ENCODE results near the gene ART1. TPM values are rescaled to one million over a fixed set of nuclear protein-coding genes. Genes with fewer than 3 reads are reported as not detected.

Gene ART1
- total and polyA plus RNA-seq, 4 donors, result not detected

DNA sequence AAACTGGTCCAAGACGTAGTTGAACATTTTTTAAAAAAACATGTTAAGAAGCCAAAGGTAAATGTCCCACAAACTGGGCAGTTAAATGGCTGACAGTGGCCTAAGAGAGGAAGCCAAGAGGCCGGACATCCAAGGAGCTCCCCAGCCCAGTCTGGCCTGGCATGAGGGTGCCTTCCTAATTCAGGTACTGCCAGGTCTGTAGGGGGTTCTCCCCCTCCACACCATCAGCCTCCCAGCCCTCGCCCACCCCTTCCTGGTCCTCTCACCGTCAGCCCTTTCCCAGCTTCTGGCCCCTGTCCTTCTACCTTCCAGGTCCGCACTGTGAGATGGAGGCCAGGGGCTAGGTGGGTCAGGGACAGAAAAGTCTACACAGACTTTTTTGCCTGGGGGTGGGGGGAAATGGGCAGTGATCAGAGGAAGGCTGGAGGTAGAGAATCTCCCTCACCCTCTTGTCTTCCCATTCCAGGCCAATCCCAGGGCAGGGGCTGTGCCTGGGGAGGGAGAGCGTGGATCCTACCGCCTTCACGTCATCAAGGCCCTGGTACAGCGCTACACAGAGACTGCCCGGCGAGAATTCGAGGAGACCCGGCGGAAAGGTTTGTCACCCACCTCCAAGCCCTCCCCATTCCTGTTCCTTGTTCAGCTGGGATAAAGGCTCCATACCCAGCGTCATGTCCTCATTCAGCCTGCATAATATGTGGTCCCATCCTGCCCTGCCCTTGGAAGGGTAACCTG lies 9.1 kb upstream of the ART1 start:
- Histone ChIP-seq H3K36me3 (ENCODE audit: control insufficient read depth in 4 of 4, insufficient read depth in 3 of 4, low read depth in 1 of 4, low read length in 3 of 4) (no peaks in the 10 kb centered on the region), H3K4me3 (ENCODE audit: low read depth in 1 of 3, low read length in 3 of 3) (no peak overlapping the region), H3K9ac (ENCODE audit: low read depth in 1 of 2, low read length in 2 of 2) (no peak overlapping the region), H3K27me3 (ENCODE audit: control insufficient read depth in 4 of 4, insufficient read depth in 4 of 4, low read length in 3 of 4) (no peaks in the 10 kb centered on the region), H3K27ac (ENCODE audit: low read depth in 1 of 2, low read length in 2 of 2) (no peak overlapping the region), H3K9me3 (ENCODE audit: control insufficient read depth in 4 of 4, low read length in 3 of 4) (no peaks in the 10 kb centered on the region), H3K4me1 (ENCODE audit: control insufficient read depth in 4 of 4, insufficient read depth in 4 of 4, low read length in 3 of 4) (no peaks in the 10 kb centered on the region)
- TF ChIP-seq, protein P1, sequence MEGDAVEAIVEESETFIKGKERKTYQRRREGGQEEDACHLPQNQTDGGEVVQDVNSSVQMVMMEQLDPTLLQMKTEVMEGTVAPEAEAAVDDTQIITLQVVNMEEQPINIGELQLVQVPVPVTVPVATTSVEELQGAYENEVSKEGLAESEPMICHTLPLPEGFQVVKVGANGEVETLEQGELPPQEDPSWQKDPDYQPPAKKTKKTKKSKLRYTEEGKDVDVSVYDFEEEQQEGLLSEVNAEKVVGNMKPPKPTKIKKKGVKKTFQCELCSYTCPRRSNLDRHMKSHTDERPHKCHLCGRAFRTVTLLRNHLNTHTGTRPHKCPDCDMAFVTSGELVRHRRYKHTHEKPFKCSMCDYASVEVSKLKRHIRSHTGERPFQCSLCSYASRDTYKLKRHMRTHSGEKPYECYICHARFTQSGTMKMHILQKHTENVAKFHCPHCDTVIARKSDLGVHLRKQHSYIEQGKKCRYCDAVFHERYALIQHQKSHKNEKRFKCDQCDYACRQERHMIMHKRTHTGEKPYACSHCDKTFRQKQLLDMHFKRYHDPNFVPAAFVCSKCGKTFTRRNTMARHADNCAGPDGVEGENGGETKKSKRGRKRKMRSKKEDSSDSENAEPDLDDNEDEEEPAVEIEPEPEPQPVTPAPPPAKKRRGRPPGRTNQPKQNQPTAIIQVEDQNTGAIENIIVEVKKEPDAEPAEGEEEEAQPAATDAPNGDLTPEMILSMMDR (IDR thresholded peaks at IDR 0.05; ENCODE audit: low read depth, low read length, missing input control), result no peak
- TF ChIP-seq JUND (IDR thresholded peaks at IDR 0.05) (no peak), ATF3 (IDR thresholded peaks at IDR 0.05) (no peak)
- WGBS, result 94% methylated on average over 15 of the region's 15 CpGs
- no peak for DNase-seq (ENCODE audit: low spot score)

DNA sequence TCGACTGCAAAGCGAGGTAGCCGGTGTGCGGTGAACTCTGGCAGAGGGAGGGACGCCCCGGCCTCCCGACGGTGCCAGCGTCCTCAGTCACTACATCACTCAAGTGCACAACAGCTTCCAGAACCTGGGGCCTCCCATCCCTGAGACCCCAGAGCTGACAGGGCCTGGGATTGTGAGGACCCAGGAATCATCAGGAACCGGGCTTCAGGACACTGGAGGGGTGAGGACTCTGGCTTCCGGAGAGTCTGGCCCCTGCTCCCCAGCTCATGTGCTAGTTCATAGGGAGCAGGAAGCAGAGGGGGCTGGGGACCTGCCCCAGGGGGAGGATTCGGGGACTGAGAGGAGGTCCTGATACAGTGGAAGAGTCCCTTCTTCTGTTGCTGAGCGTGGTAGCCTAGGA lies 7.7 kb upstream of the ART1 start:
- Histone ChIP-seq H3K36me3 (ENCODE audit: control insufficient read depth in 4 of 4, insufficient read depth in 3 of 4, low read depth in 1 of 4, low read length in 3 of 4) (no peaks in the 10 kb centered on the region), H3K4me3 (ENCODE audit: low read depth in 1 of 3, low read length in 3 of 3) (no peak overlapping the region), H3K4me1 (ENCODE audit: control insufficient read depth in 4 of 4, insufficient read depth in 4 of 4, low read length in 3 of 4) (peaks cover 0 to 3% (median 3%) of the 10 kb centered on the region in 4 donors), H3K9ac (ENCODE audit: low read depth in 1 of 2, low read length in 2 of 2) (no peak overlapping the region), H3K9me3 (ENCODE audit: control insufficient read depth in 4 of 4, low read length in 3 of 4) (no peaks in the 10 kb centered on the region), H3K27me3 (ENCODE audit: control insufficient read depth in 4 of 4, insufficient read depth in 4 of 4, low read length in 3 of 4) (no peaks in the 10 kb centered on the region), H3K27ac (ENCODE audit: low read depth in 1 of 2, low read length in 2 of 2) (no peak overlapping the region)
- WGBS, result 88% methylated on average over 13 of the region's 13 CpGs
- no peak for DNase-seq (ENCODE audit: low spot score)
- TF ChIP-seq ATF3 (IDR thresholded peaks at IDR 0.05), result no peak
- no peak for TF ChIP-seq YY1 (IDR thresholded peaks at IDR 0.05)
- TF ChIP-seq HNF4A (conservative IDR thresholded peaks at IDR 0.05), result no peak
- TF ChIP-seq, protein P1 (IDR thresholded peaks at IDR 0.05; ENCODE audit: low read depth, low read length, missing input control), result no peak
- no peak for TF ChIP-seq ZBTB33 (IDR thresholded peaks at IDR 0.05)
- no peak for TF ChIP-seq FOXA2 (IDR thresholded peaks at IDR 0.05)
- TF ChIP-seq SP1 (IDR thresholded peaks at IDR 0.05), result no peak
- TF ChIP-seq FOXA1 (IDR thresholded peaks at IDR 0.05), result no peak
- no peak for TF ChIP-seq RAD21 (IDR thresholded peaks at IDR 0.05)
- no peak for TF ChIP-seq GABPA (IDR thresholded peaks at IDR 0.05 in 1 of 2, conservative IDR thresholded peaks at IDR 0.05 in 1 of 2)
- no peak for TF ChIP-seq JUND (IDR thresholded peaks at IDR 0.05)
- TF ChIP-seq NR2F2 (IDR thresholded peaks at IDR 0.05), result no peak
- no peak for TF ChIP-seq RXRA (IDR thresholded peaks at IDR 0.05)
- TF ChIP-seq HNF4G (IDR thresholded peaks at IDR 0.05), result no peak
